Hippocampal formation (tissue), 2 donors: ENCODE data around the gene RGL1.

Experiments
- DNase-seq, 2 donors: peaks; one replicate each; lab custom pipeline; 2025; lab: John Stamatoyannopoulos, UW

RGL1 gene

DNA sequence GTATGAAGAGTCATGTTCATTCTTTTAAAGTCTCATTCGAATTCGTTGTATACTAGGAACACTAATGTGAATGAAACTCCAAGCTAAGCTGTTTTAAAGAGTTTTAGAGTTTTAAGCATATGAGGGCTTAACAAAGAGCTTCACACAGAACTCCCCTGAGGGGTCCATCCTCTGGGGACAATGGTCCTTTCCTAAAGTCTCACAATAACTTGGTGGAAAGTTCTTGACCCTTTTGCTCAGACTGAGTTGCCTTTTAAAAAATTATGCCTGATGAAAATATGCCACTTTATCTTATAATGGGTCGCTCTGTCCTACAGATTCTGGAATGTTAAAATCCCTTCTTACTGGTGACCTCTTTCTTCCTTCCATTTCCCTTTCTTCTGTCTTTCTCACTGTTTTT is 64.3 kb downstream of the RGL1 start:
- no peak for DNase-seq

DNA sequence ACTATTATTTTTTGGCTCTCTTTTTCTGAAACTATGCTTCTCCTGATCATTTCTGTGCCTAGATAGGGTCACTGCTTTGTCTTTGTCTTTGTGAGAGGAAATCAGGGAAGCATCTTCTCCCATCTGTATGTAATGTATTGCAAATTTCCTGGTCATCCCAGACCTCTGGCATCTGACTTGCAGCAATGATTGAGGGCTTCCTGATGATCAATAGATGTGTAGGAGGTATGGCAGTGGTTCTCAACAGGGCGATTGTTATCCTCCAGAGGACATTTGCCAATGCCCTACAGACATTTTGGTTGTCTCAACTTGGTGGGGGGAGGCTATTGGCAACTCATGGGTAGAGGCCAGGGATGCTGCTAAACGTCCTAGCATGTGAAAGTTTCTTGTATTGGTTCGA is 64.7 kb downstream of the RGL1 start:
- DNase-seq = no peak

DNA sequence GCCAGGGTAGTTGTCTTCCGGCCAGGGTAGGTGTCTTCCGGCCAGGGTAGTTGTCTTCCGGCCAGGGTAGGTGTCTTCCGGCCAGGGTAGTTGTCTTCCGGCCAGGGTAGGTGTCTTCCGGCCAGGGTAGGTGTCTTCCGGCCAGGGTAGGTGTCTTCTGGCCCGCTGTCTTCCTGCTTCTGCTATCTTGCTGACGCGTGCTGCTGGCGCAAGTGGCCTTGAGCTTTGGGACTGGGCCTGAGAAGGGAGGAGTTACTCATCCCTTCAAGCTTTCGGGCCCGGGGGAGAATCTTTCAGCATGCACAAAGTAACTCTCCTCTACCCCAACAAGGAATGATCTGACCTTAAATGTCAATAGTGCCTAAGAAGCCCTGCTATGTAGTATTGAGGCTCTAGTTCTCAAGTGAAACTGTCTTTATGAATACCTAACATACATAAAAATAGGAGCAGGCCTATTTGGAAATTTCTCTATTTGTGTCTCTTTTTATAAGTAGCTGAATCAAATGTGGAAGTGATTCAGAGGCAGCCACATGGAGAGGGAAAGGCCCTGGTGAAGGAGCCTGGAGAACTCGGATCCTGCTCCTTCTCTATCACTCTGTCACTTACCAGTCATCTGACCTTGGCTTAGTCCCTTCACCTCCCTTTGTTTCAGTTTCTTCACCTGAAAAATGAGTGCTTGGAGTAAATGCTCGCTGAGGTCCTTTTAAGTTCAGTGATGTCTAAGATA is 65.6 kb downstream of the RGL1 start:
- peak in 1 of 2 donors; percentile 40 for DNase-seq

DNA sequence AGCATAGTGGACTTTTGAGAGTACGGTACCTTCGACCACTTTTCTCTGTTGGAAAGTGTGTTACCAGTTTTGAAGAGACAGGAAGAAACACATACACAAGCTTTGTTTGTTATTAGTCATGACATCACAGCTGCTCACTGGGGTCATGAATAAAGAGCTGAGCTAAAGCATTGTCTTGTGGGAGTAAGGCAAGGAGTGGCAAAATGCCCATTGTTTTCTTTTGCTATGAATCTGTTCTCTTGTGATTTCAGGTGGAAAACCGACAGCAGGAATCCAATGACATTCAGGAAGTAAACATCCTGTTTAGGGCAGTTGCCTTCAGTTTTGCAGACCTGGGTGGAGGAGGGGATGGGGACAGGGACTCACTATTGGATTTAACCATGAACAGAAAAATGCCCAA is 66.2 kb downstream of the RGL1 start:
- peak in 1 of 2 donors; percentile 79 for DNase-seq

DNA sequence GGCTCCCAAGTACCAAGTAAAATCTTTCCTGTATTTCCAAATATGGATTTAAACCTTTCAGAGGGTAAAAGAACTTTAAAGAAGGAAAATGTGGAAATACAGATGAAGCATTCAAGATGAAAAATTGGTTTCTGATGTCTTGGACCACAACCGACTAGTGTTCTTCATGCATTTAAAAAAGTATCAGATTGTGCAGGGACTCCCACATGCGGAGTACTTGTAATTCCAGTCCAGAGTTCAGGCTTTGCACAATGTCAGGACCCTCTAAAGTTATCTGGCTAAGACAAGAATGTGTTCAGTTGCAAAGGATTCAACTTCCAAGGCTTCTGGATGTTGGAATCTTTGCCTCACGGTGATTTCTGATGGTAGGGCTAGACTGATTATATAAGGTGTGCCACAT is 66.7 kb downstream of the RGL1 start:
- DNase-seq = peak in 1 of 2 donors; percentile 57

DNA sequence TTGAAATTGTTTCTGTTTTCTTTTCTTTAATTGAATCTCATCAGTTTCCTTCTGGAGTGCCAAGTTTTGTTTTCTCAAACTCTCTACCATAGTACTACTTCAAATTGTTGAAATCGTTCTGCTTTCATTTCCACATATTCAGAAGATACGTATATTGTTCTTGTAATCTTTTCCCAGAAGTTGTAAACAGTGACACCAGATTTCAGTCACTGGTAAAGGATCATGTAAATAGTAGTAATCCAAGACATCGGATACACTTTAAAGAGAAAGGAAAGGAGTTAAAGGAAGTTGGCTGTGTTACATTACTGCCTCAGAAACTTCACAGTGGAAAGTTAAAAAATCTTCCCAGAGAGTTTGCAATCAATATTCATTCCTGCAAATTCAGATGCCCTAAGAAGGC is 67.5 kb downstream of the RGL1 start:
- no peak for DNase-seq

DNA sequence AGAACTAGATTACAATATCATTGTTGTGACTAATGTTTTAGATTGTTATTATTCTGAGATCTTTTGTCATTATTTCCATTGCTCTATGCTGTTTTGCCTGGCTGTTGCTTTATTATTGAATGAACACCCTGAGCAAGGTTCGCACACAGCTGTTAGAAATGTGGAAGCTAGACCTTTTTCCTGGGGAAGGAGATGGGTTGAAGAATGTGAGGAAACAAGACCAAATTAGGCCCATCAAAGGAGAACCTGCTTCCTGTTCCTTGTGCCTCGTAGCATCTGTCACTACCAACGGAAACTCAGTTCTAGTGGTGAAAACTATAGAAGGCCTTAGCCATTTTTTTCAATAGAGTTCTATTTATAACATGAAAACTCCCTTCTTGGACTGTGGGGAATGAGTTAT is 68.7 kb downstream of the RGL1 start:
- no peak for DNase-seq

DNA sequence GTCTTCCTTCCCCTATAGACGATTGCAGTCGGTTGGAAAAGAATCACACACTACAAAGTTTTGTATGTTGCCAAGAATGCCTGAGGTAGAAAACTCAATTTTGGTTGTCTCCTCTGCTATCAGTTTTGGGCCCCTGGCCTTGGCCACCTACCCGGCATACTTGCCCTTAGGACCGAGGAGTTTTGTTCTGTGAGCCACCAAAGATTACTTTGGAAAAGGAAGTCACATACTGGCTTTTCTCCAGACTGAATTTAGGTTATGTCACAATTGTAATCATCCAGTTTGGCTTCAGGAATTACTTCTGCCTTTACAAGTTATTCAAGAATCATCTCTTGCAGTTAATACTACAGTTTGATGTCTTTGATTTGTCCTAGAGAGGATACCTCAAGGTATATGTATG is 71.4 kb downstream of the RGL1 start:
- DNase-seq = no peak

DNA sequence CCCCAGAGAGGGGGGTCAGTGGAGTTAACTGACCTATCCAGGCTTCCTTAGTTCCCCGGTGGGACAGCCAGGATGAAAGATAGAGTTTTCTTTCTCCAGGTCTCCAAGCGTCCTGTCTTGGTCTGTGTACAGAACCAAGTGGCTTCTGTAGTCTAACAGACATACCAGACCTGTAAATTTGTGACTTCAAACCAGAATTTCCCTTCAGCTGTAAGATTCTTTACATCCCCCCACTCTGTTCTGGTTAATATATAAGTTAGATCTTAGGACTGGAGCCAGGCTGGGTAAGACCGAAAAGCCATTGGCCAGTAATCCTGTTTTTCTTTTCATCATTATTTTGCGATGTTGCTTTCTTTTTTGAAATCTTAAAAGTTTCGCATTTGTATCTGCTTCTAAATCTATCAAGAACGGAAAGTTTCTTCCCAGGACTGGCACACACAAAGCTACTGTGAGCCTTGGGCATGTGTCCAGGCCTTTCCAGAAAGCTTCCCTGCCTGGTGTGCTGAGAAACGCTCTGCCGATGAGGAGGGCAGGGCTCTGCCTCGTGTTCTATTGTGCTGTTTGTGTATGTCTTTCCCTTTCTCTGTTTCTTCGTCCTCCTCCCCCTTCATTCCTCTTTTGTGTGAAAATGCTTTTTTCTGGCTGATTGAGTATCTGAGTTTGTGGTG is 72.3 kb downstream of the RGL1 start:
- DNase-seq = peak; percentile 45 to 65

DNA sequence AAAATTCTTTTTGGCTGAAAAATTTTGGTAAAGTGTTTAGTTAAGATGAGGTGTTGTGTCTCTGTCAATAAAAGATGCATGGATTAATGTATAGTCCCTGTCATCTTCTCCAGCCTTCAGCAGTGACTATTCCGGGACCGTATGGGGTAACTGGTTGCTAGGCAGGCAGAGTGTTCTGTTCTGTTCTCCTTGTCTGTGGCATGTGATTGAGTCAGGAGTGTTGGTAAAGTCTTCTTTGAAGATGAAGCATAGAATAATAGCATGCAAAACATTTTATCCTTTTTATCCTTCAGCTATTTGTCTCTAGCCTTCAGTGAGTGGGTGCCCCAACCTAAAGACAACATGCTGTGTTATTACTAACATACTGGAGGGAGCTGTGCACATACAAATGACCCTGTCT is 74.6 kb downstream of the RGL1 start:
- no peak for DNase-seq

DNA sequence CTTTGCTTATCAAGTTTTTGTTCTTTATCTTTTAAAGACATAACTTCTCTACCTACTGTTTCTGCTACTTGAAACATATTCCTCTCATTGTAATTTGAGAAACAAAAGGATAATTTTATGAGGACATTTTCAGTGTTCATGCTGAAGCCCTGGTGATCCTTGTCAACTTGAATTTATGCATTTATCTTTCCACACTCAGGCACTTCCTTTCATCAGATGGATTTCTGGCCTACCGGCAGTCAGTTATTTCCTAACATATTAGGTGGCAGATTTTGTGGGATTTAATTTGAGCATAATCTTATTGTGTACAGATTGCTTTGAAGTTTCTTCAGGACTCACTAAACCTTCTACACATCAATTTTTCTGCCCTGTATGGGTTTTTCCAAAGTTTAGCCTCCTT is 75.0 kb downstream of the RGL1 start:
- DNase-seq = no peak

DNA sequence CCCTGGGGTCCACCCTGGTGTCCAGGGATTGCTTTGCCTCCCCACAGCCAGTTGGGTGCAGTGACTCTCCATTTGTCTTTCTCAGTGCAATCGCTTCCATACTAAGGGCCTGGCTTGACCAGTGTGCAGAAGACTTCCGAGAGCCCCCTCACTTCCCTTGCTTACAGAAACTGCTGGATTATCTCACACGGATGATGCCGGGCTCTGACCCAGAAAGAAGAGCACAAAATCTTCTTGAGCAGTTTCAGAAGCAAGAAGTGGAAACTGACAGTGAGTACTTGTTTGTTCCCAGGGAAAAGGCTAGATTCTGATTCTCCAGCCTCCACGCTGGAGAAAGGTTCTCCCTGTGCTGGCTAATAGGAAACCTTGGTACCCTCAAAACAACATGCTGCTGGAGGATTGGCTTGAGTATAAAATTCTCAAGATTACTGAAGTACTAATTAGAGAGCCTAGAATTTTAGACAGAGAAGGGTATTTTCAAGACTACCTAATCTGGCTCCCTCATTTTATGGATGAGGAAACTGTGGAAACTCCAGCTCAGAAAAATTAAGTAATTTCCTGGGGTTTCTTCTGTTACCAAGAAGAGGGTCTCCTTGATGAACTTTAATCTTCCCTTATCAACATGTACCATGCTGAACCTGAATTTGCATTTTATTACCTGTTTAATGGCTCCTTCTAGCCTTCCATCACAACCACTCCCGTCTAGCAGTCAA is 75.8 kb downstream of the RGL1 start:
- DNase-seq = no peak

DNA sequence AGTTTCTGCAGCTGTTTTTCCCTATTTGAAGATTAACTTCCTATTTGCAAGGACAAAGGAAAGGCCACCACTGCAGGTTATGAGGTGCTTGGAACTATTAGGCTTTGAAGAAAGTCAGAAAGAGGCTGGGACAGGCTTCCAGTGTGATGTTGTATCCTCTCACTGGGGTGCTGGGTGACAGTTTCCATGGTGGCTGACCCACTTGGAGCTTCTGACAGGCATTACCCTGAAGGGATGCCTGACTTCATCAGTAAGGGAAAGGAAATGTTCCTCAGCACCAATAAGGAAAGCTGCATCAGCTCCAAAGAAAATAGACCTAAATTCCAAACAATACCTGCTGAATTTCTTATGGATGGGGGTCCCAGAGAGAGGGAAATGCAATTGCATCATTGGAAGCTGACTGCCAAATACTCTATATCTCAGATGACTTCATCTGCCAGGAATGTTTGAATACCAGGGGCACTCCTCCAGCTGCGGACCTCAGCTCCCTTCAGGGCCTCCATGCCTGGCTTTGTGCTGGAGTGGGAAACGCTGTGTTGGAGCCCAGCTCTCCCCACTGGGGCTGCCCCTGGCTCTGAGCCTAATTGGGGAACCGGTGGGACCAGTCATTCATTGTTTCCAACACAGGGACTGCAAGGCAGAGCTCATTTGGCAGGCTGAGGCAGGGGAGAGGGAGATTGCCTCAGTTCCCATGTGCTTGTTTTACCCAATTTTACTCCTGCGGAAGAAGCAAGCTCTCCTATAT is 76.6 kb downstream of the RGL1 start:
- DNase-seq = peak in 1 of 2 donors; percentile 54

DNA sequence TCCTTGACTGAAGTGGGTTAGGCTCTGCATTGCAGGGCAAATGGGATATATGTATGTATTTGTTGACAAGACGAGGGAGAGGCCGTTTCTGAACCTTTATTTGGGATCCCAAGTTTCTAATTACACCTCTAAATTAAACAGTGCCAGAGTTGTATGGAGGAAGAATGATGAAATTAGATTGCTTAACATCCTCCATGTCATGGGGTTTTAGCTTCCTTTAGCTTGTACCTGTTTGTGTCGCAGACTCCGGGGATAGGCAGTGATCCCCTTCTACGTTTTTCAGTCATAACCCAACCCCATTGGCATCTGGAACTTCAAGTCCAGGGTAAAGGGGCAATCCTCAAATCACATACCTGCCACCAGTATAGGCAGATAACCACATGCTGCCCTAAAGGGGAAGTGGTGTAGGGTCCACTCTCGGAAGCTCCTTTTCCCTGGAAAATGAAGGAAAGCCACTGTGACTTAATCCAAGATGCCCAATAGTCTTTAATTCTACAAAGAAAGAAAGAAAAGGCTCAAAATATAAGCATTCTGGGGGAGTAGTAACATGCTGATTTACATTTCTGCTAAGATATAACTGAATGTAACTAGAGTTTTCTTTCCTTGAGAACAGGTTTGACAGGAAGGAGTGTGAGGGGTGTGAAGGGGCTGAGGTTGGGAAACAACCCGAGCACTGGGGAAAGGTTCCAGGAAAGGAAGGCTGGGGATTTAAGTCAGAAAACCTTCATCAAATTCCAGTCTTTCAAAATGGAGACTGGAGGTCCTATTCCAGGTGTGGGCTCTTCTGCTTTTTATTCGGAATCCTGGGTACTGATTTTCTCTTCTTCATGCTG is 77.6 kb downstream of the RGL1 start:
- no peak for DNase-seq

DNA sequence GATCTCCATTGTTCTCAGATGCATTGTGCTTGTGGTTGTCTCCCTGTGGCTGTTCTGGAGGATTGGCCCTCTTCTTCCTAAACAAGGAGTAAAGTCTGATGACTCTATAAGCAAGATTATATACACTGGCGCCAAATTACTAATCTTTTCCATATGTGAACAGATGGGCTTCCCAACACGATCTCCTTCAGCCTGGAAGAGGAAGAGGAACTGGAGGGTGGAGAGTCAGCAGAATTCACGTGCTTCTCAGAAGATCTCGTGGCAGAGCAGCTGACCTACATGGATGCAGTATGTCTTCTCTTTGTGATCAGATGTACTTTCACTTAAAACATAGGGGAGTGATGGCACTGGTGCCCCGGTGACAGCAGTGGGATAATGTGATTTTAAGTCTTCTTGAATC is 78.7 kb downstream of the RGL1 start:
- DNase-seq = no peak

DNA sequence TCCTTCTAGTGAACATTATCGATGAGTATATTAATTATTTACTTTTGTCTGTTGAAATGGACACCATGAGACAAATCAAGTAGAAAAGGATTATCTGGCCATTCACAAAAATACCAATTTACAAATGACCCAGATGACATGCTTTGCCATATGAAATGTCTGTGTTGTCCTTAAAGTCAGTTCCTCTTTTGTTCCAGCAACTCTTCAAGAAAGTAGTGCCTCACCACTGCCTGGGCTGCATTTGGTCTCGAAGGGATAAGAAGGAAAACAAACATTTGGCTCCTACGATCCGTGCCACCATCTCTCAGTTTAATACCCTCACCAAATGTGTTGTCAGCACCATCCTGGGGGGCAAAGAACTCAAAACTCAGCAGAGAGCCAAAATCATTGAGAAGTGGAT is 79.6 kb downstream of the RGL1 start:
- DNase-seq = no peak

DNA sequence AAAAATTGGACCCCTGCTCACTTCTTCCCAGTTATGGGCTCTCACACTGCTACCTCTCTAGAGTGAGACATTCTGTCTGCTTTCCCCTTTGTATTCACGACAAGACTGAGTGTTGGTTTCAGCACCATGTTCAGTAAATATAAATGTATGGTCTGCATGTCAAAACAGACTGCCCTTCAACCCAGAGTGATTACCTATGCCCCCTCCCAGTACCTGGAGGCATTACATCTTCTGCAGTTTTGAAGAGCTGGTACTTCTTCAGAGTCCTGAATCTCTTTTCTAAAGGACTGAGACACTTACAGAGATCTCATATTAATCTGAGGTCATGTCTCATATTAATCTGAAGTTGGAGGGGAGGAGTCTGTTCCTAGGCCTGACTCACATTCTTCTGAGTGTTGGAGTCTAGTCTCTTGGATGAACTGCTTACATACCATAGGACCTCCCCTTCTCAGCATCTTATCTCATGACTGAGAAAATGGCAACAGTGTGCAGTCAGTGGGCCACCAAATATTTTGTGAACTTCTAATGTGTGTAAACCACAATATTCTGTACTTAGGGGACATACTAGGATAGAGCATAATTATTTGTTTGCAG is 80.3 kb downstream of the RGL1 start:
- DNase-seq = no peak

DNA sequence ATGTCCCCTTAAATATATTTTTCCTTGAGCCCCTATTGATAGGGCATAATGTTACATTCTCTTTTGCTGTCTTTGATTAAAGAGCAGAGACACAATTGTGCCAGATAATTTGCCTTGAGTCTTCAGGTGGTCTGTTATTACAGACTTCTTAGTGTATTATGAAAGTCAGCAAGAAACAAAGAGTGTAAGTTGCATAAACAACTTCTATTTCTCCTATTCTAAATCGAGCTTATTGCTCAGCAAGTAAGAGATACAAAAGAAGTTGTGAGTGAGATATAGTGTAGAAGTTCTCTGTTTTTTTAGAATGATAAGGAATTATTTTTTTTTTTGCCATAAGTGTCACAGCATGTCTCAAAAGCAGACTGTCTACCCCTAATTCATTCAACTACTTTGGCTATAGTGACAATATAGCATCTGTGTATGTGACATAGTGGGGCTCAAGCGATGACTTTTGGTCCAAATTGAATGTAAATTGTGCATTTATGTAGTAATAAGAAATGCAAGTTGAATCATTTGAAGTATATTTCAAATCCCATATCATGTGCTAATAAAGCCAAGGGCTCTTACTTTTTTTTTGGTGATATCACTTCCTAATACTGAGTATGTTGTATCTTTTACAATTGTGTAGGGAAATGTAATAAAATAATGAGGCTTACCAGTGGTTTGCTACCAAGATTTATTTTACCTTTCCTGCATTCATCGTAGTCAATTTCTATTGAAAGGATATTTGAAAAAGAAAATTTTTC is 81.3 kb downstream of the RGL1 start:
- DNase-seq = no peak

DNA sequence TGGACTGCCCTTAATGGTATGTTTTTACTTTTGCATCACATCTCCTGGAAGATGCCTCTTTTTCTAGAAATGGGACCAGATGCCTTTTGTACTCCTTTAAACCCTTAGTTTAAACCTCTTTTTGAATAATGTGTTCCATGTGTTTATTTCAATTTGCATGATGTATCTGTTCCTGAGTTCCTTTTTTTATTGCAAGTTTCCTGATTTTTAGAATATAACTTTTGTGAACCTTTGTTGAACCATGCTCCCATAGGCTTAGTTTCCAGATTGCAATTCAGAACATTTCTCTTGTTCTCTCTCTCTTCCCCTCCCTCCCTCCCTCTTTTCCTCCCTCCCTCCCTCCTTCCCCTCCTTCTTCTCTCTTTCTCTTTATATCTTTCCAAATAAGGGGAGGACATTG is 81.9 kb downstream of the RGL1 start:
- DNase-seq = no peak
